K562 (cell line): Measurements from ENCODE around the gene ARL16. TPM values are rescaled to one million over a fixed set of nuclear protein-coding genes. Genes with fewer than 3 reads are reported as not detected.

Experiments used
- CUX1 ChIP-seq: fragments of 200-800 bp; sonication (Bioruptor generic); IDR thresholded peaks from 2 replicates; pipeline ENCODE4 v1.6.1; 2016; ENCODE audit warnings: missing genetic modification characterization, missing compliant biosample characterization
- HCFC1 ChIP-seq: IDR thresholded peaks from 2 replicates; pipeline ENCODE4 v1.6.1; 2012; ENCODE audit warnings: low read depth, low read length, improper control_type of control experiment
- HMBOX1 ChIP-seq: sonication (generic); IDR thresholded peaks from 2 replicates; pipeline ENCODE4 v1.6.1; 2016
- IFI16 ChIP-seq: fragments of 250-450 bp; sonication (Bioruptor Pico); IDR thresholded peaks from 2 replicates; pipeline ENCODE4 v2.1.2; 2022; ENCODE audit warnings: mild to moderate bottlenecking, inconsistent platforms
- ILK ChIP-seq: fragments of 450-650 bp; IDR thresholded peaks from 2 replicates; pipeline ENCODE4 v1.6.1; 2016; ENCODE audit warnings: missing genetic modification characterization, low read depth, mild to moderate bottlenecking, missing compliant biosample characterization, moderate library complexity, borderline replicate concordance
- NEUROD1 ChIP-seq: fragments of 150-350 bp; IDR thresholded peaks from 2 replicates; pipeline ENCODE4 v1.6.1; 2014; ENCODE audit warnings: borderline replicate concordance, low read length, low read depth; ENCODE audit not compliant: partially characterized antibody
- PKNOX1 ChIP-seq: fragments of 450-650 bp; IDR thresholded peaks from 2 replicates; pipeline ENCODE4 v1.6.1; 2016
- PRPF4 ChIP-seq: fragments of 200-400 bp; formaldehyde crosslinking; IDR thresholded peaks from one replicate; pipeline ENCODE4 v1.6.1; 2017; ENCODE audit warnings: low read length, low read depth, mild to moderate bottlenecking; ENCODE audit not compliant: insufficient read depth, poor library complexity, severe bottlenecking
- PTBP1 ChIP-seq: fragments of 200-400 bp; formaldehyde crosslinking; IDR thresholded peaks from 2 replicates; pipeline ENCODE4 v1.6.1; 2017; ENCODE audit warnings: low read depth, low read length
- RERE ChIP-seq: sonication (generic); formaldehyde crosslinking; IDR thresholded peaks from 2 replicates; pipeline ENCODE4 v1.8.0; 2023; ENCODE audit warnings: missing genetic modification reagents, mild to moderate bottlenecking, borderline replicate concordance
- SUPT5H ChIP-seq: fragments of 450-650 bp; IDR thresholded peaks from 2 replicates; pipeline ENCODE4 v1.6.1; 2016
- ZNF217 ChIP-seq: sonication (generic); formaldehyde crosslinking; IDR thresholded peaks from 2 replicates; pipeline ENCODE4 v1.8.0; 2022; ENCODE audit warnings: mild to moderate bottlenecking, missing genetic modification reagents
- polyA plus RNA-seq, 8 experiments: library from polyadenylated mRNA; depleted of rRNA in 4 of 8; stranded (reverse) in 5 of 8; unstranded in 3 of 8; fragments of >200 nt; fragmentation: Nextera tagmentation in 2 of 8; fragmentation: Illumina TruSeq in 1 of 8; extraction: Ambion mirVana in 2 of 8; extraction: Trizol in 1 of 8; gene quantifications; 2 replicates each; pipeline versions ENCODE4 v1.2.1 to v1.2.3, GENCODE V29; 2011 to 2014; ENCODE audit warnings: inconsistent platforms in 1 of 8, missing spikeins in 1 of 8
- total RNA-seq, 7 experiments: library from RNA; depleted of rRNA in 6 of 7; stranded (reverse); fragments of >200 nt in 6 of 7; fragmentation: Illumina TruSeq in 2 of 7; extraction: Trizol in 2 of 7; gene quantifications; 2 replicates each; pipeline versions ENCODE4 v1.2.1 to v1.2.3, GENCODE V29; 2011 to 2021; ENCODE audit warnings: low replicate concordance in 1 of 7

Gene ARL16
- total and polyA plus RNA-seq, 9 of the 15 experiments (the other 6 are each of a cell fraction or from before 2014, with no cell fraction given) = 5.4 to 32.4 (median 22.6) TPM

- TF ChIP-seq RERE (CRISPR knock-in tag) = no peak
- TF ChIP-seq IFI16 (CRISPR knock-in tag) = no peak
- peak; percentile 94 for TF ChIP-seq SUPT5H
- TF ChIP-seq PTBP1 = no peak
- TF ChIP-seq PKNOX1 = peak; percentile 100
- TF ChIP-seq CUX1 (CRISPR knock-in tag) = no peak
- no peak for TF ChIP-seq ZNF217 (CRISPR knock-in tag)
- peak; percentile 78 for TF ChIP-seq HCFC1
- TF ChIP-seq HMBOX1 = no peak
- peak; percentile 51 for TF ChIP-seq NEUROD1
- peak; percentile 48 for TF ChIP-seq PRPF4
- TF ChIP-seq ILK (tag) = no peak
Measured at GRCh38 chr17:81666342-81667191, 17.0 kb downstream of the ARL16 start, which contains the start of the genes CCDC137 and OXLD1 (continued).
